HepG2 (cell line): Measurements from ENCODE around the gene GPM6B. TPM values are rescaled to one million over a fixed set of nuclear protein-coding genes. Genes with fewer than 3 reads are reported as not detected.
A peak's percentile ranks its signal among the peaks of the same experiment; 100 is the strongest.

Experiments
- ATAC-seq: fragments of 200-7000 bp; cut with Tn5 transposase; 3 replicates; pipeline ENCODE4 v1.9.1; 2020; ENCODE audit warnings: mild to moderate bottlenecking, moderate library complexity
- BruUV-seq: library from RNA; stranded (reverse); fragments of 400-500 nt; replicated peaks from 2 replicates; lab custom pipeline; 2021; lab: Mats Ljungman, UMichigan
- CTCF ChIA-PET: fragments of 300-600 bp; formaldehyde crosslinking; extraction: SDS; loops from one replicate; lab custom pipeline; 2021; ENCODE audit warnings: low total read pairs, inconsistent platforms, low intra/inter-chr PET ratio; lab: Yijun Ruan, JAX
- POLR2A ChIA-PET: fragments of 350-600 bp; sonication (Branson Sonifier 250); formaldehyde crosslinking; loops from one replicate; lab custom pipeline; 2020; ENCODE audit warnings: antibody characterized with exemption, inconsistent platforms; lab: Yijun Ruan, JAX
- DNase-seq: peaks from one replicate; pipeline ENCODE4 v3.0.0-alpha.2; 2015; ENCODE audit warnings: low spot score
- FAIRE-seq: peaks from 3 replicates; lab custom pipeline; 2011; peaks lifted over from hg19 to GRCh38; lab: Jason Lieb, UNC
- H2AFZ ChIP-seq: one replicate; pipeline ENCODE4 v1.6.1; 2011; ENCODE audit warnings: low read length, inconsistent platforms
- H3K27ac ChIP-seq: fragments of 300-600 bp; 3 replicates; pipeline ENCODE4 v1.8.0; 2011; ENCODE audit warnings: mixed run types, mild to moderate bottlenecking, mixed read lengths, low read length, inconsistent platforms; ENCODE audit not compliant: insufficient read depth; ENCODE audit errors: extremely low read length
- H3K27me3 ChIP-seq, 2 experiments: fragments of 200-600 bp in 1 of 2; 2 replicates in 1 of 2; 3 replicates in 1 of 2; pipeline versions ENCODE4 v1.6.0 to v1.8.0; 2011; ENCODE audit warnings: low read length in 2 of 2, mild to moderate bottlenecking in 2 of 2, moderate library complexity in 2 of 2, inconsistent platforms in 1 of 2; ENCODE audit not compliant: insufficient read depth in 2 of 2, control insufficient read depth in 1 of 2
- H3K36me3 ChIP-seq, 2 experiments: fragments of 200-600 bp in 1 of 2; replicated peaks in 1 of 2; 2 replicates in 1 of 2; 3 replicates in 1 of 2; pipeline versions ENCODE4 v1.5.1 to v1.8.0; 2011; ENCODE audit warnings: low read length in 2 of 2, inconsistent platforms in 1 of 2; ENCODE audit not compliant: insufficient read depth in 2 of 2, control insufficient read depth in 1 of 2
- H3K4me1 ChIP-seq: 2 replicates; pipeline ENCODE4 v1.5.1; 2012; ENCODE audit warnings: low read length, inconsistent platforms; ENCODE audit not compliant: insufficient read depth
- H3K4me2 ChIP-seq: 2 replicates; pipeline ENCODE4 v1.6.0; 2011; ENCODE audit warnings: low read depth, low read length, inconsistent platforms
- H3K4me3 ChIP-seq, 3 experiments: fragments of 200-600 bp in 1 of 3; sonication (generic), shearing (Covaris generic) in 1 of 3; replicated peaks in 1 of 3; 2 replicates each; pipeline ENCODE4 v1.5.1; 2011 to 2016; ENCODE audit warnings: low read length in 3 of 3, inconsistent platforms in 2 of 3, low read depth in 2 of 3, mild to moderate bottlenecking in 2 of 3, control low read depth in 1 of 3, mixed read lengths in 1 of 3; ENCODE audit not compliant: insufficient read depth in 1 of 3
- H3K79me2 ChIP-seq: one replicate; pipeline ENCODE4 v1.6.1; 2011; ENCODE audit warnings: low read length, inconsistent platforms; ENCODE audit not compliant: insufficient read depth
- H3K9ac ChIP-seq: 2 replicates; pipeline ENCODE4 v1.6.0; 2011; ENCODE audit warnings: mild to moderate bottlenecking, low read depth, low read length, inconsistent platforms; ENCODE audit not compliant: insufficient read depth
- H3K9me3 ChIP-seq: 2 replicates; pipeline ENCODE4 v1.5.1; 2012; ENCODE audit warnings: mild to moderate bottlenecking, low read length
- H4K20me1 ChIP-seq: 2 replicates; pipeline ENCODE4 v1.6.0; 2011; ENCODE audit warnings: inconsistent platforms, mild to moderate bottlenecking, low read length, moderate library complexity; ENCODE audit not compliant: insufficient read depth
- ADNP ChIP-seq: sonication (generic); formaldehyde crosslinking; IDR thresholded peaks from 2 replicates; pipeline ENCODE4 v1.4.0; 2020; ENCODE audit warnings: missing genetic modification reagents
- CEBPB ChIP-seq: IDR thresholded peaks from 2 replicates; pipeline ENCODE4 v1.6.1; 2011; ENCODE audit warnings: low read depth, low read length, improper control_type of control experiment, borderline replicate concordance
- KLF12 ChIP-seq: sonication (generic); formaldehyde crosslinking; IDR thresholded peaks from 2 replicates; pipeline ENCODE4 v1.4.0; 2020; ENCODE audit warnings: missing genetic modification reagents, borderline replicate concordance
- WGBS: methylation state at CpG from one replicate; pipeline ENCODE4 v1.1.6; 2017; ENCODE audit warnings: low lambda C conversion rate; 5-methylcytosine and 5-hydroxymethylcytosine counted together
- in situ Hi-C: cut with HindIII; loops from 2 replicates; pipeline ENCODE4 v1.10.0; 2017; ENCODE audit warnings: low pct_unique_long_range_greater_than_20kb; ENCODE audit not compliant: extremely low pct_ligation_motif_present
- intact Hi-C: fragments of 100-400 bp; cut with micrococcal nuclease; formaldehyde crosslinking; loops from one replicate; pipeline ENCODE4 v1.10.0; 2022; ENCODE audit not compliant: unreplicated experiment
- polyA plus RNA-seq, 8 experiments: library from polyadenylated mRNA; depleted of rRNA in 3 of 8; stranded (reverse) in 7 of 8; unstranded in 1 of 8; fragments of >200 nt; fragmentation: Illumina TruSeq in 4 of 8; extraction: Trizol in 4 of 8; gene quantifications; 2 replicates each; pipeline versions ENCODE4 v1.2.1 to v1.2.3, GENCODE V29; 2011 to 2016; ENCODE audit warnings: low read depth in 4 of 8, missing spikeins in 1 of 8, mixed read lengths in 1 of 8; ENCODE audit not compliant: insufficient read depth in 1 of 8
- total RNA-seq, 5 experiments: library from RNA; depleted of rRNA; stranded (reverse); fragments of >200 nt; fragmentation: Illumina TruSeq; extraction: Trizol; gene quantifications; 2 replicates each; pipeline ENCODE4 v1.2.3, GENCODE V29; 2016; ENCODE audit warnings: low read depth in 1 of 5
- TF ChIP-seq, protein P1 (sequence below): sonication (generic); formaldehyde crosslinking; IDR thresholded peaks from 2 replicates; pipeline ENCODE4 v1.5.0; 2020; ENCODE audit warnings: mild to moderate bottlenecking, missing genetic modification reagents, borderline replicate concordance
- TF ChIP-seq, protein P2 (sequence below): sonication (generic); formaldehyde crosslinking; IDR thresholded peaks from 2 replicates; pipeline ENCODE4 v1.5.1; 2020; ENCODE audit warnings: mild to moderate bottlenecking, moderate library complexity, missing genetic modification reagents
- TF ChIP-seq, protein P3 (sequence below): sonication (generic); formaldehyde crosslinking; IDR thresholded peaks from 2 replicates; pipeline ENCODE4 v1.4.0; 2020; ENCODE audit warnings: mild to moderate bottlenecking, low read depth, missing genetic modification reagents
- TF ChIP-seq, protein P4 (sequence below): sonication (generic); formaldehyde crosslinking; IDR thresholded peaks from 2 replicates; pipeline ENCODE4 v1.4.0; 2020; ENCODE audit warnings: missing genetic modification reagents, borderline replicate concordance

Gene GPM6B
- total and polyA plus RNA-seq, 2 of the 13 experiments (the other 11 are each of a cell fraction or from before 2014, with no cell fraction given), result not detected

DNA sequence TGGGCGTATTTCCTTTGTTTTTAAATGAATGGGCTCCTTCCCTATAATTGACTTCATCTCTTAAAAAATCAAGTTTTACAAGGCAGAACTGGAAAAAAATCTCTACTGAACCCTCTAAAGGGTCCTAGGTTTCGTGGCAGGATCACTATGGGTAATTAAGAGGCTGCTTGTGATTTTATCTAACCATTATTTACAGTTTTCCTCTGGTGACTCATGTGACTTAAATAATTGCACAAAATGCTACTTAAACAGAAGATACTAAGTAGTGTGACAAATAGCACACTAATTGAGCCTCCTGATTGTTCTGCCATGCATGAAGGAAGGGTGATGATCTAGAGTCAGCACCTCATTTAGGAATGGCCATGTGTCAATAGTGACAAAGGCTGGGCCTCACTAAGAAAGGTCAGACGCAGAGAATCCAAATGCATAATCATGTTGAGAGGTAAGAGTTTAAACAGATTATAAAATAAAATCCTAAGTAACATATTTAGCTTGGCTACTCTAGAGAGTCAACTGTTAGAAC lies 46.8 kb downstream of the GPM6B start (continued):
- TF ChIP-seq, protein P1, sequence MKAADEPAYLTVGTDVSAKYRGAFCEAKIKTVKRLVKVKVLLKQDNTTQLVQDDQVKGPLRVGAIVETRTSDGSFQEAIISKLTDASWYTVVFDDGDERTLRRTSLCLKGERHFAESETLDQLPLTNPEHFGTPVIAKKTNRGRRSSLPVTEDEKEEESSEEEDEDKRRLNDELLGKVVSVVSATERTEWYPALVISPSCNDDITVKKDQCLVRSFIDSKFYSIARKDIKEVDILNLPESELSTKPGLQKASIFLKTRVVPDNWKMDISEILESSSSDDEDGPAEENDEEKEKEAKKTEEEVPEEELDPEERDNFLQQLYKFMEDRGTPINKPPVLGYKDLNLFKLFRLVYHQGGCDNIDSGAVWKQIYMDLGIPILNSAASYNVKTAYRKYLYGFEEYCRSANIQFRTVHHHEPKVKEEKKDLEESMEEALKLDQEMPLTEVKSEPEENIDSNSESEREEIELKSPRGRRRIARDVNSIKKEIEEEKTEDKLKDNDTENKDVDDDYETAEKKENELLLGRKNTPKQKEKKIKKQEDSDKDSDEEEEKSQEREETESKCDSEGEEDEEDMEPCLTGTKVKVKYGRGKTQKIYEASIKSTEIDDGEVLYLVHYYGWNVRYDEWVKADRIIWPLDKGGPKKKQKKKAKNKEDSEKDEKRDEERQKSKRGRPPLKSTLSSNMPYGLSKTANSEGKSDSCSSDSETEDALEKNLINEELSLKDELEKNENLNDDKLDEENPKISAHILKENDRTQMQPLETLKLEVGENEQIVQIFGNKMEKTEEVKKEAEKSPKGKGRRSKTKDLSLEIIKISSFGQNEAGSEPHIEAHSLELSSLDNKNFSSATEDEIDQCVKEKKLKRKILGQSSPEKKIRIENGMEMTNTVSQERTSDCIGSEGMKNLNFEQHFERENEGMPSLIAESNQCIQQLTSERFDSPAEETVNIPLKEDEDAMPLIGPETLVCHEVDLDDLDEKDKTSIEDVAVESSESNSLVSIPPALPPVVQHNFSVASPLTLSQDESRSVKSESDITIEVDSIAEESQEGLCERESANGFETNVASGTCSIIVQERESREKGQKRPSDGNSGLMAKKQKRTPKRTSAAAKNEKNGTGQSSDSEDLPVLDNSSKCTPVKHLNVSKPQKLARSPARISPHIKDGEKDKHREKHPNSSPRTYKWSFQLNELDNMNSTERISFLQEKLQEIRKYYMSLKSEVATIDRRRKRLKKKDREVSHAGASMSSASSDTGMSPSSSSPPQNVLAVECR (CRISPR knock-in tag), result no peak
- TF ChIP-seq, protein P2, sequence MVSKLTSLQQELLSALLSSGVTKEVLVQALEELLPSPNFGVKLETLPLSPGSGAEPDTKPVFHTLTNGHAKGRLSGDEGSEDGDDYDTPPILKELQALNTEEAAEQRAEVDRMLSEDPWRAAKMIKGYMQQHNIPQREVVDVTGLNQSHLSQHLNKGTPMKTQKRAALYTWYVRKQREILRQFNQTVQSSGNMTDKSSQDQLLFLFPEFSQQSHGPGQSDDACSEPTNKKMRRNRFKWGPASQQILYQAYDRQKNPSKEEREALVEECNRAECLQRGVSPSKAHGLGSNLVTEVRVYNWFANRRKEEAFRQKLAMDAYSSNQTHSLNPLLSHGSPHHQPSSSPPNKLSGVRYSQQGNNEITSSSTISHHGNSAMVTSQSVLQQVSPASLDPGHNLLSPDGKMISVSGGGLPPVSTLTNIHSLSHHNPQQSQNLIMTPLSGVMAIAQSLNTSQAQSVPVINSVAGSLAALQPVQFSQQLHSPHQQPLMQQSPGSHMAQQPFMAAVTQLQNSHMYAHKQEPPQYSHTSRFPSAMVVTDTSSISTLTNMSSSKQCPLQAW (CRISPR knock-in tag), result no peak
- TF ChIP-seq KLF12, result no peak

DNA sequence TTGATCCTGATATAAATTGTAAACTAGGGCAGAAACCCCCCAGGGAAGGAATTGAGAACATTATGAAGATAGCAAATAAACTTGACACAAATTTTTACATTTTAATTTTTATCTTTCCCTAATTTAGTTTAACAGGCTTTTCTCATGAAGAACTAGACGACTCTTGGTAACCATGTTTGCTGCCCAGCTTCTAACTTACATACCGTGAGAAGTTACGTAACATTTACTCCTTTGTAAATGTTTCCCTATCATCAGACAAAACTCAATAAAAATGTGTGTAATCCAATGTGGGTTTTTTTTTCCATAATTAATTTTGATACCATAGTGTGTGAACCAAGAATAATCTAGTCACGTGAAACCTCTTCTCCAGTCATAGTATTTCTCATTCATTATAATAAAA lies 48.0 kb downstream of the GPM6B start:
- in situ Hi-C loops, result loop anchor here (10.0 to 25.0 kb wide), 2 partner anchors 257 to 266 kb away; no protein-coding TSS in a partner anchor
- no peaks in the 10 kb centered on the region for H3K27me3 ChIP-seq
- no peak overlapping the region for H2AFZ ChIP-seq
- intact Hi-C loops, result no loop called here
- no TSS peak for BruUV-seq
- no peak for FAIRE-seq
- H3K4me1 ChIP-seq, result no peaks in the 10 kb centered on the region; the same call in 1 of the 2 replicates
- H3K4me2 ChIP-seq, result no peak overlapping the region
- H3K4me3 ChIP-seq, result no peak overlapping the region
- CTCF ChIA-PET, result no interaction called here
- TF ChIP-seq CEBPB, result 0 out of 2 replicates have a peak, but pooled peaks have one; percentile 20
- TF ChIP-seq, protein P3, sequence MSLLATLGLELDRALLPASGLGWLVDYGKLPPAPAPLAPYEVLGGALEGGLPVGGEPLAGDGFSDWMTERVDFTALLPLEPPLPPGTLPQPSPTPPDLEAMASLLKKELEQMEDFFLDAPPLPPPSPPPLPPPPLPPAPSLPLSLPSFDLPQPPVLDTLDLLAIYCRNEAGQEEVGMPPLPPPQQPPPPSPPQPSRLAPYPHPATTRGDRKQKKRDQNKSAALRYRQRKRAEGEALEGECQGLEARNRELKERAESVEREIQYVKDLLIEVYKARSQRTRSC, result no peak
- no peak for TF ChIP-seq ADNP (CRISPR knock-in tag)
- TF ChIP-seq, protein P4, sequence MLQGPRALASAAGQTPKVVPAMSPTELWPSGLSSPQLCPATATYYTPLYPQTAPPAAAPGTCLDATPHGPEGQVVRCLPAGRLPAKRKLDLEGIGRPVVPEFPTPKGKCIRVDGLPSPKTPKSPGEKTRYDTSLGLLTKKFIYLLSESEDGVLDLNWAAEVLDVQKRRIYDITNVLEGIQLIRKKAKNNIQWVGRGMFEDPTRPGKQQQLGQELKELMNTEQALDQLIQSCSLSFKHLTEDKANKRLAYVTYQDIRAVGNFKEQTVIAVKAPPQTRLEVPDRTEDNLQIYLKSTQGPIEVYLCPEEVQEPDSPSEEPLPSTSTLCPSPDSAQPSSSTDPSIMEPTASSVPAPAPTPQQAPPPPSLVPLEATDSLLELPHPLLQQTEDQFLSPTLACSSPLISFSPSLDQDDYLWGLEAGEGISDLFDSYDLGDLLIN (CRISPR knock-in tag), result no peak
- peaks cover 0 to 32% of the 10 kb centered on the region in 2 experiments; a peak in 2 of 5 replicates for H3K36me3 ChIP-seq
- H4K20me1 ChIP-seq, result no peaks in the 10 kb centered on the region
- no peak for ATAC-seq
- H3K9ac ChIP-seq, result no peak overlapping the region
- no peaks in the 10 kb centered on the region for H3K79me2 ChIP-seq
- POLR2A ChIA-PET, result no interaction called here
- 97% methylated on average over 4 of the region's 4 CpGs for WGBS
- H3K27ac ChIP-seq, result no peak overlapping the region
- no peaks in the 10 kb centered on the region for H3K9me3 ChIP-seq
- no peak for DNase-seq
